Right lung (tissue), 10 donors: ENCODE measurements around the gene CD163. TPM values are rescaled to one million over a fixed set of nuclear protein-coding genes. Genes with fewer than 3 reads are reported as not detected.
"Not testable (repeated sequence)": the region's sequence is repeated elsewhere in the genome, so short reads cannot be mapped to it uniquely, and the experiment has no call there.

Source experiments
- DNase-seq, 2 donors: peaks; one replicate each; pipeline ENCODE4 v3.0.0-alpha.2; 2013
- long read RNA-seq, 8 donors: transcript quantifications; one replicate each; lab custom pipeline, GENCODE V29; 2026
- polyA plus RNA-seq, 5 donors: library from polyadenylated mRNA; unstranded; fragments of 120-200 nt; gene quantifications; one replicate each; pipeline versions ENCODE4 v1.2.1 to v1.2.3, GENCODE V29; 2013; ENCODE audit warnings: inconsistent platforms in 1 of 5, low replicate concordance in 1 of 5; ENCODE audit not compliant: insufficient read length in 5 of 5, insufficient read depth in 1 of 5

Gene CD163
- 10 to 100 TPM; 13.0 to 18.2 (median 14.8) TPM for polyA plus RNA-seq
- long read RNA-seq, donor 1 = 0 reads
- long read RNA-seq, donor 2, partial matches to known transcripts = 0 of 1 reads
- long read RNA-seq, donor 2, other reads (novel, unspliced or antisense) = 0 of 1 reads
- long read RNA-seq, donor 3, partial matches to known transcripts = 5 of 6 reads
- long read RNA-seq, donor 3, other reads (novel, unspliced or antisense) = 0 of 6 reads
- long read RNA-seq, donor 4, partial matches to known transcripts = 0 of 2 reads
- long read RNA-seq, donor 4, other reads (novel, unspliced or antisense) = 0 of 2 reads
- long read RNA-seq, donor 5 = 0 reads
- long read RNA-seq, donor 6, partial matches to known transcripts = 0 of 1 reads
- long read RNA-seq, donor 6, other reads (novel, unspliced or antisense) = 0 of 1 reads
- long read RNA-seq, donor 7, partial matches to known transcripts = 0 of 2 reads
- long read RNA-seq, donor 7, other reads (novel, unspliced or antisense) = 0 of 2 reads
- long read RNA-seq, donor 8 = 0 reads

DNA sequence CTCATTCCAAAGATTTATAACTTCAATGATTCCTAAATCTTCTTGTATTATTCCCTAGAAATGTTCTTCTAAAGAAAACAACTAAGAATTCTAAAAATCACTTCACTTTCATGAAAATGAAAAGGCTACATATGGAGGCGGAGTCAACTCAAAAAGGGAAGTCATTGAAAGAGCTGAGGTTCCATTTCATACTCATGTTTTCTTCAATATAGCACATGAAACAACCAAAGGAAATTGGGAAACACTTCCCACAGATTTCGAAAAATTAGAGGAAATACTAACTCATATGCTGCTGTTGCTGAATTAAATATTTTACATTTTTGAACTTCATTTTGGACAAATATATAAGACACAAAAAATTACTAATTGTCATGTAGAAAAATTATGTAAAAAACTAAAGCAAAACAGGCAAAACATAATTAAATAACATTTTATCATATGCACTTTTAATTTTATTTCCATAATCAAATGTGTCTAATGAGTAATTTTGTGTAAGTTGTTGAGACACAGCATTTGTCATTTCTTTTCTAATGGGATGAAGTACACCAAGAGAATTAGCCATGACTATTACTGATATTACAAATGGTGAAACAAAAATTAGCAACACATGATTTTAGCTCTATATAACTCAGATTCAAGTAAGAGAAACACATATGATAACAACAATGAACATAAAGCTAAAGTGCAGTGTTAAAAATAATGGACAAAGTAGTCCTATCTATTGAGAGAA is at the start of gene CD163:
CD163 (minus strand) TSS at position 92 of the 730 bp plus-strand sequence; CDS start at position 5, 87 bp downstream.
- no peak for DNase-seq

DNA sequence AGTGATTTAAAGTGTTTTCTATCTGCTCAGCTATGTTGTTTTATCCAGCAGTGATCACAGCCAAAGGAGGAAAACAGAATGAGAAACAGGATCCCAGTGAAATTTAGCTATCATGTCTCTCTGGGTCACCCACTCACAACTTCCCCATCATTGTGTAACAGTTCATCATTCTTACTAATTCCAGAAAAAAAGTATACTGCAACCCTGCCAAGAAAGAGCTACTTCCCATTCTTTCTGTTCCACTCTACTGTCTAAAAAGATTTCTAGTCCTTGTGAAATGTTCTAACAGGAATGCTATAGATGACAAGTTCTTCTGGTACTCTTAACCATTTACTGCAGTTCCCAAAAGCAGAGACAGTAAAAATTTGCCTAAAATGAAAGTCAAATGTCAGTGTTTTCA is 39.2 kb upstream of the CD163 start:
- DNase-seq = no peak

DNA sequence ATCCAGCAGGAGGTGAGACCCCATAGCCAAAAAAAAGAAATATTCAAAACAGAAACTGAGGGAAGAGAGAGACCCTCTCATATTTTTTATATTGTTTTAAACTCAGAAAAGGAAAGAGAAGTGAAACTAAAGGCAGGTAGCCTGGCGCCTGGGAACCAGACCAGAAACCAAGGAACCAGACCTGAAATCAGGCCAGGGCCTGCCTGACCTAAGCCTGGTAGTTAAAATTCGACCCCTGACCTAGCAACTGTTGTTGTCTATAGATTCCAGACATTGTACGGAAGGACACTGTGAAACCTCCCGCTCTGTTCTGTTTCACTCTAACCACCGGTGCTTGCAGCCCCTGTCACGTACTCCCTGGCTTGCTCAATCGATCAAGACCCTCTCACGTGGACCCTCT is 38.5 kb upstream of the CD163 start:
- no peak for DNase-seq

DNA sequence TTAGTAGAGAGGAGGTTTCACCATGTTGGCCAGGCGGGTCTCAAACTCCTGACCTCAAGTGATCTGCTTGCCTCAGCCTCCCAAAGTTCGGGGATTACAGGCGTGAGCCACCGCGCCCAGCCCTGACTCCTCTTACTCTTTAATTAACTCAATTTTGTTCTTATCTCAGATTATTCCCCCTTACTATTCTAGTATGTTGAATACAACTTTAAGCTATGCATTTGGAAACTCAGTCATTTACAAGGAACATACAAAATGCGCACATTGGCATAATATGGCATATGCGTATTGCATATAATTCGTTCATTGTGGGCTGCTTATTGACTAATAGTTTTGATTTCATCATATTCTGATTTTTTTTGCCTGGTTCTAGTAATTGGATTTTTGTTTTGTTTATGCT is 10.8 kb upstream of the CD163 start:
- DNase-seq = no peak

DNA sequence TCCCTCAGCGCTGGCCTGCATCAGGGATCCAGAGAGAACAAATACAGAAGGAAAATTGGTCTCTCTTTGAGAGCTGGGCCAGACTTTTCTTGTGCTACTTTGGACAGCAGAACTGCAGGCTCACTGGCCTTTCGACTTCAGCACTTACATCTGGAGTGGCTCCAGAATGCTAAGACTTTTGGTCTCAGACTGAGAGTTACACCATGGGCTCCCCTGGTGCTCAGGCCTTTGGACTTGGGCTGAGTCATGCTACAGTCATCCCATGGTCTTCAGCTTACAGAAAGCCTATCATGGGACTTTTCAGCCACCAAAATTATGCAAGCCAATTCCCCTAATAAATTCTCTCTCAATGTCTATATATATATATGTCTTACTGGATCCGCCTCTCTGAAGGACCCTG is 9.0 kb upstream of the CD163 start:
- DNase-seq = no peak

DNA sequence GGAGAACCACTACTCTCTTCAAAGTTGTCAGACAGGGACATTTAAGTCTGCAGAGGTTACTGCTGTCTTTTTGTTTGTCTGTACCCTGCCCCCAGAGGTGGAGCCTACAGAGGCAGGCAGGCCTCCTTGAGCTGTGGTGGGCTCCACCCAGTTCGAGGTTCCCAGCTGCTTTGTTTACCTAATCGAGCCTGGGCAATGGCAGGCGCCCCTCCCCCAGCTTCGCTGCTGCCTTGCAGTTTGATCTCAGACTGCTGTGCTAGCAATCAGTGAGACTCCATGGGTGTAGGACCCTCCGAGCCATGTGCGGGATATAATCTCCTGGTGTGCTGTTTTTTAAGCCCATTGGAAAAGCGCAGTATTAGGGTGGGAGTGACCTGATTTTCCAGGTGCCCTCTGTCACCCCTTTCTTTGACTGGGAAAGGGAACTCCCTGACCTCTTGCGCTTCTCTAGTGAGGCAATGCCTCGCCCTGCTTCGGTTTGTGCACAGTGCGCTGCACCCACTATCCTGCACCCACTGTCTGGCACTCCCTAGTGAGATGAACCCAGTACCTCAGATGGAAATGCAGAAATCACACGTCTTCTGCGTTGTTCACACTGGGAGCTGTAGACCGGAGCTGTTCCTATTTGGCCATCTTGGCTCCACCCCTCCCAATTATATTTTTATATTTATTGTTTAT is 6.4 kb upstream of the CD163 start:
- not testable (repeated sequence) for DNase-seq

DNA sequence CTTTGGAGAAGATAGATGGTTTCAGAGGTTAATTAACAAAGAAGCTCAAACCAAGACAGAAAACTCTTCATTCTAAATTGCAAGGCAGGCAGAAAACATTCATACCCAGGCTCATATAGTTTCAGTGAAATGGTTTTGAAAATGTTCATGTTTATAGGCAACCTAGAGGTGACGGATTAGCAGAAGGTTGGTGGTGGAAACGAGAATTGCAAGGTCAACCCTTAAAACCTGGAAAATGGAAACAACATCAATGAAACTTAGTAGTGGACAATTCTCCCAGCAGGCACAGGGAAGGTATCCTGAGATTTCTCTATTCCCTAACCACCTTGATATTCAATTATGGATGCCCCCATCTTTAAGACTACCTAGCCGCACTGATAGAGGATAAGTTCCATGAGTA is 965 bp downstream of the CD163 start:
- no peak for DNase-seq

DNA sequence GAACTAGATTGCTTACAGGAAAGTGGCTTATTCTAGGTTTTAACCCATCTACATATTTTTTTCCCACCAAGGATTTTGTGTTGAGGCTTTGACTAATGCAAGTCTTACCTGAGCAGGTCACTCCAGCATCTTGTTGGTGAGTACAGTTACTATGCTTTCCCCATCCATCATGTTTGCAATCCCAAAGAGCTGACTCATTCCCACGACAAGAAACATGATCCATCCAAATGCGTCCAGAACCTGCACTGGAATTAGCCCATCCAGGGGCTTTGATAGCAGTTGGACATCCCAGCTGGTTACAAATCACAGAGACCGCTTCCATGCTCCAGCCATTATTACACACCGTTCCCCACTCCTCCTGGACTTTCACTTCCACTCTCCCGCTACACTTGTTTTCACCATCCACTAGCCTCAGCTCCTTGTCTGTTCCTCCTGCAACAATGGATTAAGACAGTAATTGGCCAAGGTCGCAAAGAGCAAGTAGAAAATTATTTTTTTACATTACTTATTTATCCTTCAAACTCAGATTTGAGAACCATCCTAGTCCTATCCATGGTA is 2.5 kb downstream of the CD163 start:
- no peak for DNase-seq

DNA sequence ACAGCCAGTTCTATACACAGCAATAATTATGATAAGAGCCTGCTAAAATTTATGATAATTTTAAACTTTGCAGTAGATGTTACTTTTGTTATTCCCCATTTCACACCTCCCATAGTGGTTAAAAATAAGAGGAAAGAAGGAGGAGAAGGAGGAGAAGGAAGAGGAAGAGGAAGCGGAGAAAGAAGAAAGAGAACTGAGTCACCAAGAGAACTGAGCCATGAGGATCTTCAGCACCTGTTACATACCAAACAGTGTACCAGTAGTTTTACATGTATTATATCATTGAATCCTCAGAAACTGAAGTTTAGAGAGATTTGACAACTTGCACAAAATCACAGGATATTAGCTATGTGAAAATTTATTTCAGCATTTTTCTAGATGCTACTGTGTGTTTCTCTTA is 3.9 kb downstream of the CD163 start:
- DNase-seq = no peak

DNA sequence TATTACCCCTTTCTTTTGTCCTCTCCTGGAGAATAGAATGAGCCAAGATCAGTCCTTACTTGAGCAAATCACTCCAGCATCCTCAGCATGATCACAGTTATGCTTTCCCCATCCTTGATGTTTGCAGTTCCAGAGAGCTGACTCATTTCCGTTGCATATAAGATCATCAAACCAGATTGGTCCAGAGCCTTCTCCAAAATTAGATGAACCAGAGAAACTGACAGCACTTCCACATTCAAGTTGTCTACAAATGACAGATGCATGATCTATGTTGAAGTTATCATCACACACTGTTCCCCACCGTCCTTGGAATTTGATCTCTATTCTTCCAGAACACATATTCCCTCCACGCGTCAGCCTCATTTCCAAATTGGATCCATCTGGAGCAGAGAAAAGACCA is 4.8 kb downstream of the CD163 start:
- DNase-seq = no peak

DNA sequence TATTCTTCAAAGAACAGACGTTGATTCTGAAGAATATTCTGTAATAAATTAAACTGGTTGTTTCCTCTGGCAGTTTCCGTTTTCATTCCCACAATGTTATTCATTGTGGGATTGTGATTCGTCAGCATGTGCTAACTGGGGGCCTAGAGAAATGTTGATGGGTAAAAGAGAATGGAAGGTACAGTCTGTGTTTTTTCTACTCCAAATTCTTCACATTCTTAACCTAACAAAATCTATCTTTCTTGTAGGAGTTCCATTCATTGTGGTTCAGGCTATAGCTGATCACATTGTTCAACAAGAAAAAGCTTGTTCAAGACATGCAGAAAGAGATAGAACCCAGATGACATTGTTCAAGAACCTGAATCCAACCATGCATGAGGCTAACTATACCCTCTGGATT is 5.9 kb downstream of the CD163 start:
- no peak for DNase-seq

DNA sequence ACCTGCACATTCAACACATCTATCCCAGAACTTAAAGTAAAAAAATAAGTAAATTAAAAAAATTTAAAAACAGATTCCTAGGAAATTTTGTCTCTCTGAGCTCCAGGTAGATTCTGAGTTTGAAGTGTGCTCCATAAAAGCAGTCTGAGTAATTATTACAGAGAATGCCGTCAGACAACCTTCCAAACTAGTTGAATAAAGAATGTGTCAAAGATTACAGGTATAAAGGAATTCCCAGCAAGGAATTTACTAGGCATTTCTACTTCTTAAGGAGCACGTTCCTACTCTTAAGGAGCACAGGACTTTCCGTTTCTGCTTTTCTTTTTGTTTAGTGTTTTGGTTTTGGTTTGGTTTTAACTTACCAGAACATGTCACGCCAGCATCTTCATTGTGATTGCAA is 7.1 kb downstream of the CD163 start:
- peak in 1 of 2 donors; percentile 2 for DNase-seq

DNA sequence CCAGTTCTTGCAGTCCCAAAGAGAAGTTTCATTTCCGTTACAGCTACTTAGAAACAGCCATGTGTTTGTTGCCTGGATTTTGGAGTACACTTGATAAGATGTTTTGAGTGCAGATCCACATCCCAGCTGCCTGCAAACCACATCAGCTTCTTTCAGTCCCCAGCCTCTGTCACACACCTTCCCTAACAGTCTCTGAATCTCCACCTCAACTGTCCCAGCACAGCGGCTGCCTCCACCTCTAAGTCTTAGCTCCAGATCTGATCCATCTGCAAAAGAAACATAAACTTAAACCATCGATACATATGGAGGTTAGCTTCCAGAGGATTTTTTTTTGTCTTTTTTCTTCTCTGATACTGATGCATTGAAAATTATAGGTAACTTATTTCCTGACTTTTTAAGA is 8.4 kb downstream of the CD163 start:
- no peak for DNase-seq

DNA sequence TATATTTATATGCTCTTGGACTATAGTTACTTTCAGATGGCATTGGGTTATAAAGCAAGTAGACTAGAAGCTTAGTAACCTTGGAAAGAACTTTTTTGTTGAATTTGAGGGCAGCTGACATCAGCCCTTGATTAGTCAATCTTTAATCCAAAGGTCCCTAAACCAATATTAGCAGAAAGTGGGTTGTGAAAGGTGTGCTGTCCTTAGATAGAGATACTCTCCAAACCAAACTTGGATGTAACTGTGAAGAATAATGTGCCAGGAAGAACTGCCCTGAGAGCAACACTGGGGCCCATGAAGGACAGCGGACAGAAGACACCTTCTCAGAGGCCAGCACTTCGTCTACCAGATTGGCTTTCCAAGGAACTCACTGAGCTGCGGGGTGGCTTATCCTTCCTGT is 10.6 kb downstream of the CD163 start:
- no peak for DNase-seq

DNA sequence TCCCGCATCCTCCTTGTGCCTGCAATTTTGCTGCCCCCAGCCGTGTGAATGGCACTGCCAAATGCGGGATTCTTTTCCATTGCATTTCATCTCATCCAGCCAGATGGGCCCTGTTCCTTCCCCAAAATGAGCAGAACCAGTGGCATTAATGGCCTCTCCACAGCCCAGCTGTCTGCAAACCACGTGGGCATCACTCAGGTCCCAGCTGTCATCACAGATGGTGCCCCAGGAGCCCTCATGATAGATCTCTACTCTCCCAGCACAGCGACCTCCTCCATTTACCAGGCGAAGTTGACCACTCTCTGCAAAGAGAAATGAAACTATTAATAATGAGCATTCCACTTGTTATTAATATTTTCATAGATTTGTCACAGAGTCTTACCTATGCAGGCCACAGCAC is 17.1 kb downstream of the CD163 start:
- no peak for DNase-seq

DNA sequence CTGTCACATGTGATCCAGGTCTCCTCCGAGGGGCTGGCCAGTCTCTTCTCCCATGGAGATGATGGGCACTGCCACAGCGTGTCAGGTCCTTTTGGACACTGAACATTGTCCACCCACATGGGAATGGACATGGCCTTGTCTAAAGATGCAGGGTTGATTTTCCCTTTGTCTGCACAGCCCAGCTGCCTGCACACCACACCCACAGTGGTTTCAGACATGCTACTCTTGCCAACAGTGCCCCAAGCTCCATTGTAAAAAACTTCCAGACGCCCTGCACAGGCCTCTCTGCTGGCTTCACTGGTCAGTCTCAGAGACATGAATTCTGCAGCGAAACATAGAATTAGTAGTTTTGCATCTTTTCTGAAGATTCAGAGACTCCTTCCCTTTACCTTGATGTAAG is 18.5 kb downstream of the CD163 start:
- DNase-seq = no peak

DNA sequence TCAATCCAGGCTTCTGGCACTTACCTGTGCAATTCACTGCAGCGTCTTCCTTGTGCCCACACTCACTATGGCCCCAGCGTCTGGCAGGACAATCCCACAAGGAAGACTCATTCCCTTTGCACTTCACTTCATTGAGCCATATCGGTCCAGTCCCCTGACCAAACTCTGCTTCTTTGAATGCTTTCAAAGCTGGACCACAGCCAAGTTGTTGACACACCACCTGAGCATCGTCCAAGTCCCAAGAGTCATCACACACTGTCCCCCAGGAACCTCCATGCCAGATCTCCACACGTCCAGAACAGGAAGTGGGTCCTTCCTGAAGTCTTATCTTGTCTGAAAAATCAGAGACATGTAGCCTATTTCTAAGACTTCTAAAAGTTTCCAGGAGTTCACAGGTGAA is 20.2 kb downstream of the CD163 start:
- no peak for DNase-seq

DNA sequence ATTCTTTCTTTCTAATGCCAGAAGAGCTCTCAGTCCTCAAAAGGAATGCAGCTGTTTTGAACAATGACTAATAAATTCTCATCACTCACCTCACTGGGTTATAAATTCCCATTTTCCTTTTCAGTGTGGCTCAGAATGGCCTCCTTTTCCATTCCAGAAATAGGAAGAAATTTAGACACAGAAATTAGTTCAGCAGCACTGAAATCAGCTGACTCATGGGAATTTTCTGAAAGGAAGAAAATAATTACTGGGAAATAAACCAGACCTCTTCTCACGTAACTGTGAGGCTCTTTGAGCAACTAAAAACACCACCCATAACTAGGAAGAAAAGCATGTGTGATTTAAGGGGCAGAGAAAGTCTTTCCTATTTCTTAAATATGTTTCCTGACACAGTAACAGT is 23.8 kb downstream of the CD163 start:
- DNase-seq = no peak

DNA sequence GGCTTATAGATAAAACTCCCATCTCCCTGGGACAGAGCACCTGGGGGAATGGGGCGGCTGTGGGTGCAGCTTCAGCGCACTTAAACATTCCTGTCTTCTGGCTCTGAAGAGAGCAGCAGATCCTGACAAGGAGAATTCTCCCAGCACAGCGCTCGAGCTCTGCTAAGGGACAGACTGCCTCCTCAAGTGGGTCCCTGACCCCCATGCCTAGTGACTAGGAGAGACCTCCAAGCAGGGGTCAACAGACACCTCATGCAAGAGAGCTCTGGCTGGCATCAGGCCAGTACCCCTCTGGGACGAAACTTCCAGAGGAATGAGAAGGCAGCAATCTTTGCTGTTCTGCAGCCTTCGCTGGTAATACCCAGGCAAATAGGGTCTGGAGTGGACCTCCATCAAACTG is 31.5 kb downstream of the CD163 start:
- DNase-seq = no peak

DNA sequence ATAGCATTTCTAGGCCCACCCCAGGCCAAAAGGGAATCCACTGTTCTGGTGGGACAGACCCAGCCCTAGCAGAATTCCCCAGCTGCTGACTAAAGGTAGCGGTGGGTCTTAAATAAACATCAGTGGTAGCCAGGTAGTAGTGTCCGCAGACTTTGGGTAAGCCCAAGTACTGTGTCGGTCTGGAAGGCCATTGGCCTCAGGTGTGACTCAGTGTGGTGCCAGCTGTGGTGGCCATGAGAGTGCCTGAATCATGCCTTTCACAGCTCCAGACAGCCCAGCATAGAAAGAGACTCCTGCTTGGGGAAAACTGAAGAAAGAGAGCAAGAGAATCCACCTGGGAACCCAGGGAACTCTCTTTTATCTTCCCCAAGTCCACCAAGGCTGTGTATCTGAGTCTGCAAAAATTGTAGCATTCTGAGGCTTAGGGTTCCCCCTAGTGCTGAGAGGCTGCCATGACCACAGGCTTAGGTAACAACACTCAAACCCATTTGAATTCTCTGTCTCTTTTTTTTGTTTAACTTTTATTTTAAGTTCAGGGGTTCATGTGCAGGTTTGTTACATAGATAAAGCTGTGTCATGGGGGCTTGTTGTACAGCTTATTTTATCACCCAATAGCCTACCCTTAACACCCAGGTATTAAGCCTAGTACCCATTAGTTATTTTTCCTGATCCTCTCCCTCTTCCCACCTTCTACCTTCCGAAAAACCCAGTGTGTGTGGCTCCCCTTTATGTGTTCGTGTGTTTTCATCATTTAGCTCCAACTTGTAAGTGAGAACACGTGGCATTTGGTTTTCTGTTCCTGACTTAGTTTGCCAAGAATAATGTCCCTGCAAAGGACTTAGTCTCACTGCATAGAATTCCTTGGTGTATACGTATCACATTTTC is 43.0 kb downstream of the CD163 start:
- peak; percentile 18 to 35 for DNase-seq

DNA sequence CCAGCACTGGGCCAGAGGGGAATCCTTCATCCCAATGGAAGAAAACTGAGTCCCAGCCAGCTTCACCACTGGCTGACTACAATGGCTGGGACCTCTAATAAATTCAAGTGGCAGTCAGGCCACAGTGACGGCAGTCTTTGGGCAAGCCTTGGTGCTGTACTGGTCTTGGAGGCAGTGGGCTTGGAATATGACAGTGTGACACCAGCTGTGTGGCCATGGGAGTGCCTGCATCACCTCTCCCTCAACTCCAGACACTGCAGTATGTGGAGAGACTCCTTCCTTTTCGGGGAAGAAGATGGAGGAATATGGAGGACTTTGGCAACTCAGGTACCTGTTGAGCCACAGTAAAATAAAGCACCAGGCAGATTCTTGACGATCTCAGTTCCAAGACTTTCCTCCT is 43.6 kb downstream of the CD163 start:
- no peak for DNase-seq
